Measurements from ENCODE around the gene CD72.
A peak's percentile ranks its signal among the peaks of the same experiment; 100 is the strongest.
"Not testable (repeated sequence)": the region's sequence is repeated elsewhere in the genome, so short reads cannot be mapped to it uniquely, and the experiment has no call there.

Gene CD72

GRCh38 chr9:35615981-35616680 lies 2.1 kb downstream of the CD72 start:
- no peak for DNase-seq

DNA sequence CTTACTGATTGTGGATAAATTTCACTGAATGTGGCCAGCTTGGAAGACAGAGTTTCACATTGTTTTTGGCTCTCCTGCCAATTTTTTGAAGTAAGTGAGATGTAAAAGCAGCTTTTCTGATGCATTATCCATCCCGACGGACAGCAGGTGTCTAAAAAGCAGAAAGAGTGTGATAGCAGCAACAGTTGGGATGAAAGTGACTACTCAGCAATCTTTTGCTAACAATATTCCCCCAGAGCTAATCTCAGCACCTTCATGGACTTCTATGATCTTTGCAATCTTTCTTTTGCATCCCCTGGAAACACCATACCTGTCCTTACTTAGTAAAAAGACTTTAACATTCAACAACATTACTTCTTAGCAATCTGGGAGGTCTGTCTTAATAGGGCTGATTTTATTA lies 5.4 kb downstream of the CD72 start:
- DNase-seq, result no peak

DNA sequence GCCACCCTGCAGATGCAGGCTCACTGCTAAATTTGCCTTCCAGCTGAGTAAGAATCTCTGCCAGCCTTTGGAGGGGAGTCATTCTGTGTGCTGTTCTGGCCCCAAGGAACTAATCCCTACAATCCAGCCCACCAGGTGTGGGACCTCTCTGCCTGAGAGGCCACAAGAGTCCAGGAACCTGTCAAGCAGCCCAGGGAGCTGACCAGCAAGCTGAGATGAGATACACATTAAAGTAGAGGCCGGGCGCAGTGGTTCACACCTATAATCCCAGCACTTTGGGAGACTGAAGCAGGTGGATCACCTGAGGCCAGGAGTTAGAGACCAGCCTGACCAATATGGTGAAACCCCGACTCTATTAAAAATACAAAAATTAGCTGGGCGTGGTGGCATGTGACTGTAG lies 6.1 kb downstream of the CD72 start:
- DNase-seq, result not testable (repeated sequence)

- DNase-seq, result peak; percentile 84
These were observed 6.9 kb downstream of the CD72 start for GRCh38 chr9:35611230-35611797.

- DNase-seq, result no peak
These were observed 8.4 kb downstream of the CD72 start for GRCh38 chr9:35609820-35610163.

DNA sequence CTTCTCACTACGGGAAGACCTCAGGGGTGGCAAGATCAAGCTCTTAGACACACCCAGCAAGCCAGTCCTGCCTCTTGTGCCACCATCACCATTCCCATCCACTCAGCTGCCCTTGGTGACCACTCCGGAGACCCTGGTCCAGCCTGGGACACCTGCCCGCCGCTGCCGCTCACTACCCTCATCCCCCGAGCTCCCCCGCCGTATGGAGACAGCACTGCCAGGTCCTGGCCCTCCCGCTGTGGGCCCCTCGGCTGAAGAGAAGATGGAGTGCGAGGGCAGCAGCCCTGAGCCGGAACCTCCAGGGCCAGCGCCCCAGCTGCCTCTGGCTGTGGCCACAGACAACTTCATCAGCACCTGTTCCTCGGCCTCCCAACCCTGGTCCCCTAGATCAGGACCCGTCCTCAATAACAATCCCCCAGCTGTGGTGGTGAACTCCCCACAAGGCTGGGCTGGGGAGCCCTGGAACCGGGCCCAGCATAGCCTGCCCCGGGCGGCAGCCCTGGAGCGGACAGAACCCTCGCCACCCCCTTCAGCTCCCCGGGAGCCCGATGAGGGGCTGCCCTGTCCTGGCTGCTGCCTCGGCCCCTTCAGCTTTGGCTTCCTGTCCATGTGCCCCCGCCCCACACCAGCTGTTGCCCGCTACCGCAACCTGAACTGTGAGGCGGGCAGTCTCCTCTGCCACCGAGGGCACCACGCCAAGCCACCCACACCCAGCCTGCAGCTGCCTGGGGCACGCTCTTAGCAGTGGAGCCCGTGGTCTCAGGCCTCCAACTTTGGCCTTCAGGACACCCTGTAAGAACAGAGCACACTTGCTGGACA lies 9.0 kb downstream of the CD72 start:
- no peak for DNase-seq

DNA sequence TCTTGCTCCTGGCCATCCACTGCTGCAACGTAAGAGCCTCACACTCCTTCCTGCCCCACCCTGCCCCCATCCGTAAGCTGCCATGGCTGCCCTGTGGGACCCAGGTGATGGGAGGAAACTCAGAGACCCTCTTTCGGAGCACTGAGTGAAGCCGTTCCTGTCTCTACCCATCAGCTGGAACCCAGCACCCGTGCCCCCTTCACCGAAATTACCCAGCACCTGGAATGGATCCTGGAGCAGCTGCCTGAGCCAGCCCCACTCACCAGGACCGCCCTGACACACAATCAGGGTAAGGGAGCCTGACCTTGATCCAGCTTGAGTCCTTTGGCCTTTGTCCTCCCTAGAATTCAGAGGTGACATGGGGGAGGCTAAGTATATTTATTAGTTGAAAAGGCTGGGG lies 10.0 kb downstream of the CD72 start:
- DNase-seq, result no peak

DNA sequence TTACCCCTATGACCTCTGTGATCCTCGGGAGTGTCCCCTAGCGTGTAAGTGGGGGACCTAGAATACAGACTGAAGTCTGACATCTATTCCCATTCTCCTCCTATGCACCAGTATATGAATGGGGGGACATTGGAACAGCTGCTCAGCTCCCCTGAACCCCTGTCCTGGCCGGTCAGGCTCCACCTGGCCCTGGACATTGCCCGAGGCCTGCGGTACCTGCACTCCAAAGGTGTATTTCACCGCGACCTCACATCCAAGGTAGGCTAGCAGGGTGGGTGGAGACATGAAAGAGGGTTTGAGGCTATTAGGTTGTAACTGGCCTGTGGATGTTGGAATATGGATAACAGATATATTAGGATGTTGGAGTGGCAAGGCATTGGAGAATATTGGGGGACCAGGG lies 11.5 kb downstream of the CD72 start:
- no peak for DNase-seq

DNA sequence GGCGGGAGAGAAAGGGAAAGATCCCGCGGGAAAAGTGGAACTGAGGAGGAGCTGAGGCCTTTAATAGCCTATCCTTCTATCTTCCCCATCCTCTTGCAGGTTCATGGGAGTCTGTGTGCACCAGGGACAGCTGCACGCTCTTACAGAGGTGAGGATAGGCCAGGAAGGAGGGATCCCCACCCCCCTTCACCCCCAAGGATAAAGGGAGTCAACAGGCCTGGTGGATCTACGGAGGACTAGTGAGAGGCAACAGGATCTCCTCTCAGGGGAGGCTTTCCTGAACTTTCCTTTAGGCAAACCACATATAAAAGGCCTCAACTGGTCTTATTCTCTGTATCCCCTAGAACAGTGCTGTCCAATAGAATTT lies 12.1 kb downstream of the CD72 start:
- DNase-seq, result no peak

DNA sequence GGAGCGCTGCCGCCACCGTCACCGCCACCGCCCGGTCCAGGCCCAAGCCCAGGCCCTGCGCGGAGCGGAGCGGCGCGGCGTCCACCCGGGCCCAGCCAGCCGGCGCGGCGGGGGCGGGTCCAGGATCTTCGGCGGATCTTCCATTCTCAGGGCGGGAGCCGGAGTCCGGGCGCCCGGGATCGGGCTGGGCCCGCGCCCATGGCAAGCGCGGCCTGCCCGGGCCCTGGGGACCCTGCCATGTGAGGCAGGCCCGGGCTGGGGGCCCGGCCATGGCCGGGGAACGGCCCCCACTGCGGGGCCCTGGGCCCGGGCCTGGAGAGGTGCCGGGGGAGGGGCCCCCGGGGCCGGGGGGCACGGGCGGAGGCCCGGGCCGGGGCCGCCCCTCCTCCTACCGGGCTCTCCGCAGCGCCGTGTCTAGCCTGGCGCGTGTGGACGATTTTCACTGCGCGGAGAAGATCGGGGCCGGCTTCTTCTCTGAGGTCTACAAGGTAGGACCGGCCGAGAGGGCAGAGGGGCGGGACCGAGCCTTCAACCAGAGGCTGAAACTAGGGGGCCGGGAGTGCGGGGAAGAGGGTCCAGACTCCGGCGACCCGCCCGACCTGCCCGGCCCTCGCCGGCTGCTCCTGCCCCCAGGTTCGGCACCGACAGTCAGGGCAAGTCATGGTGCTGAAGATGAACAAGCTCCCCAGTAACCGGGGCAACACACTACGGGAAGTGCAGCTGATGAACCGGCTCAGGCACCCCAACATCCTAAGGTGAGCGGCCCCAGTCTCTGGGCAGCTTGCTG lies 12.7 kb downstream of the CD72 start:
- peak; percentile 78 for DNase-seq

DNA sequence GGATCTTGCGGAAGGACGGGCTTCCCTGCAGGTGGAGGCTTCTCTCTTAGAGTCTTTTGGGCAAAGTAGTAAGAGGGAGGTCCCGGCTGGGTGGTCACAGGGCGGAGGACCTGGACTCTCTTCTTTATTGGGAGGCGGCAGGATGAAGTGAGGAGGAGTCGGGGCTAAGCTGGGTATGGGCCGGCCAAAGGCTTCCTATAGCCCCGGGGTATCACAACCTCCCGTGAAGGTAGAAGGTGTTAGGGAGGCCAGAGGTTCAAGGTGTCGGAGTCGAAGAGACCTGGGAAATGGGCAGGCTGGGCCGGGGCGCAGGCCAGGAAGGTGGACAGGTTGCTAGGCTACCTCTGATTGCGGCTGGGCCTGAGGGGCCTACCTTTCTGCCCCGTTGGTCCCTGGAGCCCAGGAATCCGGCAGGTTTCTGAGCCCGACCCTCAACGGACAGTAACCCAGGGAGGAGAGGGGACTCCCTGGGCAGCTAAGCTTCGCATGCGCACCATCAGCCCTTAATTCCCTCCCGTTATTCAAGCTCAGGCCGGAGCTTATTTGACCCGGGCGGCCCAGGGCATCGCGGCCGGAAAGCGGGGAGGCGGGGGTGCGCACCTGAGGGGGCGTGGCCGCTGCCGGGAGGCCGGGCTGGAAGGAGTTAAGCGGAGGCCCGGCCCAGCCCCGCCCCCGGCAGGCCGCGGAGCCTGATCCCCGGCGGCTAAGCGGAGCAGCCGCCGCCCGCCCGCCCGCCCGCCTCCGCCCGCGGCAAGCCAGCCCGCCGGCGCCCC lies 13.4 kb downstream of the CD72 start, which contains the start of gene TESK1:
TESK1 (plus strand) TSS at position 685 of the 773 bp plus-strand sequence. CDS start 358 bp downstream, outside the sequence.
- DNase-seq, result peak; percentile 94

DNA sequence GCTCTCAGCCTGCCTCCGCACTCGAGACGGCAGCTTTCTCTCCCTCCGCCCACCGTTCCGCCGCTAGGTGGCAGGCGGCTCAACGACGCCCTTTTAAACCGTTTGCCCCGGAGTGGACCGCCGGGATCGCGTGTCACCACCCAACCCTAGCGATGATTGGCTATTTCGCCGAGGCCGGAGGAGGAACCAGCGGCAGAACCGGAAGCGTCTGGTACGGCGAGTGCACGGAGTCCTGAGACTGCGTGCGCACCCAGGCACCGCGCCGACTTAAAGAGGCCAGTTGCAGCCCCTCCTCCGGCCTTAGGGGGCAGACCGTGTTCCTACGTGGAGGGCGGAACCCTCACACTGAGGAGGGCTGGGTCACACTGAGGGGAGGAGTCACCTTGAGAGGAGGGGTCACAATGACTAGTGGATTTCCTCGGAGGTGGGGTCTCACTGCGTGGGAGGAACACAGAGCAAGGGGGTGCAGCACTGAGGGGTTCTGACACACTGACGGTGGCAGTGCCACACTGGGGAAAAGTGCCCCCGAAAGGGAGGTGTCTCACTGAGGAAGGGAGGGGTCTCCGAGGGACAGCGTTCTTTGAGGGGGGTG lies 14.1 kb downstream of the CD72 start:
- peak; percentile 100 for DNase-seq

- DNase-seq, result no peak
These were observed 14.7 kb downstream of the CD72 start for GRCh38 chr9:35603506-35603985.

DNA sequence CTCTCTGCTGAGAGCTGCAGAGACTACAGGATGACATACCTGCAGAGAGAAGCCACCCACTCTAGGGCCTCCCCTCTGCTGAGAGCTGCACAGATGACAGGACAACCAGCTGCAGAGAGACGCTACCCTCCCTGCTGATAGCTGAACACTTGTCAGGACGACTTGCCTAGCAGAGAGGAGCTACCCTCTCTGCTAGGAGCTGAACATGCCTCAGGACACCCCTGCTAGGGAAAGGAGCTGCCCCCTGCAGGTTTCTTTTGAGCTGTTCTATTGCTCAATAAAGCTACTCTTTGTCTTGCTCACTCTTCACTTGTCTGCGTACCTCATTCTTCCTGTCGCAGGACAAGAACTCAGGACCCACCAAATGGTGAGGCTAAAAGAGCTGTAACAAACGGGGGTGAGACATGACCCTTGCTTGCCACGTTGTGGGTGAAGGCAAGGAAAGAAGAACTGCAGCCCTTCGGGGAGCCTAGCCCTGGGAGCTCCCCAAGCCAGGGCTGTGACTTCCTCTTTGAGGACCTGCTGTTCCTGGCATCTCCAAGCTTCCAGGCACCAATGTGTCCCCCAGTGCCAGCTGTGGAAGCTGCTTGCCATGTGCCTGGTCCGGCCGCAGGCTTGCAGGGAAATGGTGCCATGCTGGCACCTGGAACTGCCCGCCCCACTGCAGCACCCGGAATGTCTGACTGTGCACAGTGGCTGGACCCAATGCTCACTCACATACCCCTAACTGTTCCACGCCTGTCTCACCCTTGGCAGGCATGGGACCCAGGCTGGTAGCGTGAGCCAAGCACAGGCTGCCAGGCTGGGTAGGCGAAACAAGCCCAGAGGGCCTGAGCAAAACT lies 18.2 kb downstream of the CD72 start:
- DNase-seq, result no peak

GRCh38 chr9:35598866-35599590 lies 19.2 kb downstream of the CD72 start:
- no peak for DNase-seq

GRCh38 chr9:35596907-35597306 lies 21.3 kb downstream of the CD72 start:
- DNase-seq, result not testable (repeated sequence)

DNA sequence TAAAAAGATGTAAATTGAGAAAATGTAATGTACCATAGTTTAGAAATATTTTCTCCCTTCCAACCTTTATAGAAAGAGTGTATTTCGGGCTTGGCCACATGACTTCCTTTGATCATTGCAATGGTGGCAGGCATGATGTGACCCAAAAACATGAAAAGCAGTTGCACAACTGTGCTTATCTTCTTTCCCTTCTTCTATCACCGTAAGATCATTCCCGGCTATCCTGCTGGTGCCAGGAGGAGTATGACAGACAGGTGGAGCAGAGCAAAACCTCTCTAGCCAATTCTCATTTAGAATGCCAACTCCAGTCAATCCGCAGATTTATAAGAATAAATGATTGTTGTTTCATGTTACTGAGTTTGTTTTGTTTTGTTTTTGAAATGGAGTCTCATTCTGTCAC lies 23.7 kb downstream of the CD72 start:
- DNase-seq, result no peak

DNA sequence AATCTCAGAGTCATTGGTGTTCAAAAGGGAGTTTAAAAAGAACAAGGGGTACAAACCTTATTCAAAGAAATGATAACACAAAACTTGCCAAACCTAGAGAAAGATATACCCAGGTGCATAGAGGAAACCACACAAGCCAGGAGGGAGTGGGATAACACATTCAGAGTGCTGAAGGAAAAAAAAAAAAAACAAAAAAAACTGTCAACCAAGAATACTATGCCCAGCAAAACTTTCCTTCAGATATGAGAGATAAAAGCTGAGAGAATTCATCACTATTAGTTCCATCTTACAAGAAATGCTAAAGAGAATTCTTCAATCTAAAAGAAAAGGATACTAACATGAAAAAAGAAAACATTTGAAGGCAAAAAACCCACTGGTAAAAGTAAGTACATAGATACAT lies 24.6 kb downstream of the CD72 start:
- DNase-seq, result no peak

DNA sequence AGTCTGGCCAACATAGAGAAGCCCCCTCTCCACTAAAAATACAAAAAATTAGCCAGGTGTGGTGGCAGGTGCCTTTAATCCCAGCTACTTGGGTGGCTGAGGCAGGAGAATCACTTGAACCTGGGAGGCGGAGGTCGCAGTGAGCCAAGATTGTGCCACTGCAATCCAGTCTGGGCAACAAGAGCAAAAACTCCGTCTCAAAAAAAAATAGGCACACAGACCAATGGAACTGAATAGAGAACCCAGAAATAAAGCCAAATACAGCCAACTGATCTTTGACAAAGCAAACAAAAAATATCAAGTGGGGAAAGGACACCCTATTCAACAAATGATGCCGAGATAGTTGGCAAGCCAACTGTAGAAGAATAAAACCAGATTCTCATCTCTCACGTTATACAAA lies 29.7 kb downstream of the CD72 start:
- not testable (repeated sequence) for DNase-seq

- not testable (repeated sequence) for DNase-seq
These were observed 33.5 kb downstream of the CD72 start for GRCh38 chr9:35584681-35585080.
